ENCODE results near the gene NDUFB4.
"Not testable (repeated sequence)": the region's sequence is repeated elsewhere in the genome, so short reads cannot be mapped to it uniquely, and the experiment has no call there.

The NDUFB4 gene

DNA sequence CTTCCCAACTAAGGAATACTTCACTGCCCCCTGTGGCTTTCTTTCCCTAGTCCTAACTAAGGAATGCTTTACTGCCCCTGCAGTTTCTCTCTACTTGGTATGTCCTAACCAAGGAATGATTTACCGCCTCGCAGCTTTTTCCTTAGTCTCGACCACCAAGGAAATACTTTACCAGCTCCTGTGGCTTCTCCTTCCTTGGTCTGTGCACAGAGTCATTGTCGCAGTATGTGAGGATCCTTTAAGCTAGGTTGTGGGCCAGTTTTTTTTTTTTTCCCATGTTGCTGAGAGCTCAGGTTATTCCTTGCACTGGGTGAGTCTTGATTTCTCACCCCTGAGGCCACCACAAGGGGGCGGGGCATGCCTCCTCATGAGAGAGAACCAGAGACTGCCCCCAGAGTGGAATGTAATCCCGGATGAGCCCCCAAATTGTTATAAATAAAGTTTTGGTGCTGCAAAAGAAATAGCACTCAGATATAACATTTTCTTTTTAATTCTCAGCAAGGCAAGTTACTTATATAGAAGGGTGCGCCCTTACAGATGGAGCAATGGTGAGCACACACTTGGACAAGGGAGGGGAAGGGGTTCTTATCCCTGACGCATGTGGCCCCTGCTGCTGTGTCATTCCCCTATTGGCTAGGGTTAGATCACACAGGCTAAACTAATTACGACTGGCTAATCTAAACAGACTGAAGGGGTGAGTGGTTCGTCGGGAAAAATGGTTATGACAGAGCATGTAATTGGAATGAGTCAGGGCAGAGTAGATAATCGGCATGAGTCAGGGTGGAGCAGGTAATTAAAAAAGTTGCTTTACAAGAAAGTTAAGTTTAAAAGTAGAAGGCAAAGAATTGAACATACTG is 27.0 kb downstream of the NDUFB4 start:
- H3K4me3 ChIP-seq (ENCODE audit: low read depth, low read length), result no peak overlapping the region
- no peak for DNase-seq (ENCODE audit: low read depth)
- TF ChIP-seq, protein P1, sequence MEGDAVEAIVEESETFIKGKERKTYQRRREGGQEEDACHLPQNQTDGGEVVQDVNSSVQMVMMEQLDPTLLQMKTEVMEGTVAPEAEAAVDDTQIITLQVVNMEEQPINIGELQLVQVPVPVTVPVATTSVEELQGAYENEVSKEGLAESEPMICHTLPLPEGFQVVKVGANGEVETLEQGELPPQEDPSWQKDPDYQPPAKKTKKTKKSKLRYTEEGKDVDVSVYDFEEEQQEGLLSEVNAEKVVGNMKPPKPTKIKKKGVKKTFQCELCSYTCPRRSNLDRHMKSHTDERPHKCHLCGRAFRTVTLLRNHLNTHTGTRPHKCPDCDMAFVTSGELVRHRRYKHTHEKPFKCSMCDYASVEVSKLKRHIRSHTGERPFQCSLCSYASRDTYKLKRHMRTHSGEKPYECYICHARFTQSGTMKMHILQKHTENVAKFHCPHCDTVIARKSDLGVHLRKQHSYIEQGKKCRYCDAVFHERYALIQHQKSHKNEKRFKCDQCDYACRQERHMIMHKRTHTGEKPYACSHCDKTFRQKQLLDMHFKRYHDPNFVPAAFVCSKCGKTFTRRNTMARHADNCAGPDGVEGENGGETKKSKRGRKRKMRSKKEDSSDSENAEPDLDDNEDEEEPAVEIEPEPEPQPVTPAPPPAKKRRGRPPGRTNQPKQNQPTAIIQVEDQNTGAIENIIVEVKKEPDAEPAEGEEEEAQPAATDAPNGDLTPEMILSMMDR (IDR thresholded peaks at IDR 0.05; ENCODE audit: low read depth, low read length, missing control alignments), result no peak

DNA sequence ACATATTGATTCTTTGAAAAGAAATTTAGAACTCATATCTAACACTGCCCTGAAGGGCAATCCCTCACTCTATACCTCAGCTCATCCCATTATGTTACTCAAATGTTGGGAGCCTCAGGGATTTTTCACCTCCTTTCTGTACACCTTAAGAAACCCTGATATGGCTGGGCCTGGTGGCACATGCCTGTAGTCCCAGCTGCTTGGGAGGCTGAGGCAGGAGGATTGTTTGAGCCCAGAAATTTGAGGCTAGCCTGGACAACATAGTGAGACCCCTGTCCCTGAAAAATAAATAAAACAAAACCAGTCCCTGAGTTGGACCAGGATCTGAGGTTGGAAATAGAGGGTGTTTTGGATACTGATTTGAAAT is 27.6 kb downstream of the NDUFB4 start:
- no peak overlapping the region for H3K4me3 ChIP-seq (ENCODE audit: low read depth, low read length)
- TF ChIP-seq, protein P1 (IDR thresholded peaks at IDR 0.05; ENCODE audit: low read depth, low read length, missing control alignments), result no peak

DNA sequence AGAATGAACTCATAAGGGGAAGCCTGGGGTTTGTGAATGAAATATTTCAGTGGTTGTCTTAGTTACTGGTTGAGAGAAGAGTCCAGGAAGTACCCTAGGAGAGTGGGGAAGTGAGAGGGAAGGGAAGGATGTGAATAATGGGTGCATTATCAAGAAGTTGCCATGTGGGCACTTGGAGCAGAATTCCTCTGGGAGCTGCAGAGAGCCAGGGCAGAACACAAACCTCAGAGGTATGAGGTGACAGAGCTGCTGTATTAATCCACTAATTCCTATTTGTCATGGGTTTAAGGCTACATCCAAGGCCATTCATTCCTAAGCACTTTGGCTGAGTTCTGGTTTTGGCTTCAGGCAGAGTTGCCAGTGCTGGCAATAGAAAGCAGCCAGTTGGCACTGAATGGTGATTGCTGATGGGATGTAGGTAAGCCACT is 29.0 kb downstream of the NDUFB4 start:
- H3K4me3 ChIP-seq (ENCODE audit: low read depth, low read length), result no peak overlapping the region
- no peak for DNase-seq (ENCODE audit: low read depth)
- TF ChIP-seq, protein P1 (IDR thresholded peaks at IDR 0.05; ENCODE audit: low read depth, low read length, missing control alignments), result no peak

More for the DNA sequence above, 27.6 kb downstream of the NDUFB4 start:
- no peak for DNase-seq (ENCODE audit: low read depth)

DNA sequence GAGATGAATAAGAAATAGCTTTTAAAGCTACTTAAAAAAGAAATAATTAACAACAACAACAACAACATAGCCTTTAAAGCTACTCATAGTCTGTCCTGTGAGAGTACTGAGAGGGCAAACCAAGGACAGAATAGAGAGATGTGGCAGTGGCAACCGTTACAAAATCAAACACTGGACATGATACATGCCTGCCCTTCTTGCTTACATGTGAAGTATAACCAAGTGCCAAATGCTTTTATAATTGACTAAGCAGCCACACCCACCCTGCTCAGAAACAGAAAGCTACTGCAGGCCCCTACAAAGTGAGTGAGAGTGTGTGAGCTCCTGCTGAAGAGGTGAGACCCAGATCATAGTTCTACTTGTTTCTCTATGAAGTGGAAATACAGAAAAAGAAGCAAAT is 38.4 kb downstream of the NDUFB4 start:
- DNase-seq (ENCODE audit: low read depth), result no peak
- no peak overlapping the region for H3K4me3 ChIP-seq (ENCODE audit: low read depth, low read length)
- TF ChIP-seq, protein P1 (IDR thresholded peaks at IDR 0.05; ENCODE audit: low read depth, low read length, missing control alignments), result no peak

DNA sequence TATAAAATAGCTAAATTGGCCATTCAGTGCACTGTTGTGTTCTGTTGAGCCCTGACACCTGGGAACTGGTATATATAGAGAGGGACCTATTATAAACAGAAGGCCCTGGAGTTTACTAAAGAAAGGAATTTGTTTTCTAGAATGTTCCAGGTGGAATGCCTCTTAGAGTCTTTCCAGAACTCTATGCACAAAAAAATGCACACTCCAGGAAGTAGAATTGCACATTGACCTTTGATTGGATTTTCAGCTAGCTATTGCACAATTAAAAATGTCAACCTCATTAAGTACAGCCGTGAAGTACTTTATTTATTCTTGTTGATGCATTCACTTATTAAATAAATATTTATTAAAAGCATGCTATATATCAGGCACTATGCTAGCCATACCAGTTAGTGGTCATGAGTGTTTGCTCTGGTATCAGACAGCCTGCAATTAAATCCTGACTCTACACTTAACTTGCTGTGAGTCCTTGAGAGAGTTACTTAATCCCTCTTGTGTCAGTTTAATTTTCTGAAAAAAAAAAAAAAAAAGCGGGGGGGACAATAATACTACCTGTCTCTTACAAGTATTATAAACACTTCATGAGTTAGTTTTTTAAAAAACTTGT is 40.8 kb downstream of the NDUFB4 start:
- H3K4me3 ChIP-seq (ENCODE audit: low read depth, low read length), result no peak overlapping the region
- DNase-seq (ENCODE audit: low read depth), result no peak
- TF ChIP-seq, protein P1 (IDR thresholded peaks at IDR 0.05; ENCODE audit: low read depth, low read length, missing control alignments), result no peak

DNA sequence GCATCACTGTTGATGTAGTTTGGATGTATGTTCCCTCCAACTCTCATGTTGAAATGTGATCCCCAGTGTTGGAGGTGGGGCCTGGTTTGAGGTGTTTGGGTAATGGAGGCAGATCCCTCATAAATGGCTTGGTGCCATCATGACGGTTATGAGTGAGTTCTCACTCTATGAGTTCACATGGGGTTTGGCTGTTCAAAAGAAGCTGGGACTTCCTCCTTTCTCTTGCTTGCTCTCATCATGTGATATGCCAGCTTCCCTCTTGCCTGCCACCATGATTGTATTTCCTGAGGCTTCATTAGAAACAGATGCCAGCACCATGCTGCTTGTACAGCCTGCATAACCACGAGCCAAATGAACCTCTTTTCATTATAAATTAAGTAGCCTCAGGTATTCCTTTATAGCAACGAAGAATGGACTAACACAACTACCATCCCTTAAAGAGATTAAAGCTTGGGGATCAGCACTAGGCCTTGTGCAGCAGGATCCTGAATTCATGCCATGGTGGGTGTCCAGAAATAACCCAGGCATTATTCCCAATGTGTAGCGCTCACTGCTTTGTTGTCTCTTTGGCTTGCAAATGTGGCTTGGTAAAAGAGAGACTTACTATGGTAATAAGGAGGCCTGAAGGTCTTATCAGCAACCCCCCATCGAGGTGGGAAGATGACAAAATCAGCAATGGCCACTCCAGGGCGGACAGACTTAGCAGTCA is 41.9 kb downstream of the NDUFB4 start:
- TF ChIP-seq, protein P1 (IDR thresholded peaks at IDR 0.05; ENCODE audit: low read depth, low read length, missing control alignments), result no peak
- no peak overlapping the region for H3K4me3 ChIP-seq (ENCODE audit: low read depth, low read length)
- DNase-seq (ENCODE audit: low read depth), result no peak

DNA sequence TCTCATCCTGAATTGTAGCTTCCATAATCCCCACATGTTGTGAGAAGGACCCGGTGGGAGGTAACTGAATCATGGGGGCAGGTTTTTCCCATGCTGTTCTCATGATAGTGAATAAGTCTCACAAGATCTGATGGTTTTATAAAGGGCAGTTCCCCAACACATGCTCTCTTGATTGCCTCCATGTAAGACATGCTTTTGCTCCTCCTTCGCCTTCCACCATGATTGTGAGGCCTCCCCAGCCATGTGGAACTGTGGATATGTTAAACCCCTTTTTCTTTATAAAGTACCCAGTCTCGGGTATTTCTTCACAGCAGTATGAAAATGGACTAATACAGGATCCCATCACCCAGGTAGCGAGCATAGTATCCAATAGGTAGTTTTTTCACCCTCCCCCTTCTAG is 42.7 kb downstream of the NDUFB4 start:
- H3K4me3 ChIP-seq (ENCODE audit: low read depth, low read length); DNase-seq (ENCODE audit: low read depth): not testable (repeated sequence)
